Ramos (cell line): ENCODE measurements around the gene SNX25.

ENCODE experiments used
- in situ Hi-C: fragments of 300-500 bp; cut with MboI; formaldehyde crosslinking; loops from one replicate; pipeline ENCODE4 v1.14.3; 2022; ENCODE audit warnings: low sequenced_read_pairs; ENCODE audit not compliant: unreplicated experiment

SNX25 gene

GRCh38 chr4:185362570-185362969, 153.2 kb downstream of the SNX25 start:
- in situ Hi-C loops, result loop anchor here (25.0 kb wide), 1 partner anchor 675 kb away; no protein-coding TSS in a partner anchor

GRCh38 chr4:185363251-185363650, 153.9 kb downstream of the SNX25 start:
- in situ Hi-C loops, result loop anchor here (25.0 kb wide), 1 partner anchor 674 kb away; no protein-coding TSS in a partner anchor

GRCh38 chr4:185364886-185365285, 155.5 kb downstream of the SNX25 start:
- in situ Hi-C loops, result loop anchor here (25.0 kb wide), 1 partner anchor 672 kb away; no protein-coding TSS in a partner anchor

DNA sequence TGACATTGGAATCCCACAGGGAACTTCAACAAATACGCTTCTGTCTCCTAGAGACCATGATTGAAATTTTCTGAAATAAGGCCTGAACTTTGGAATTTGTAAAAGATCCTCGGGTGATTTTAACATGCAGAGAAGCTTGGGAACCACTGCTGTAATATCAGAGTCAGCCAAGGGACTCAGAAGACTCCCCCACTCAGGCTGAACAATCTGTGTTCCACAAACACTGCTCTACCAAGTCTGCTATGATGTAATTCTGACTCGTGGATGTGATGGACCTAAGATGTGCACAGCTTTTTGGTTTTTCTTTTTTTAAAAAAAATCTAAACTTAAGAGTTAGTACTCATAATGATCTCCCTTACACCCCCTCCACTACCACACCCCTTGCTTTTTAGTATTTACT, 160.3 kb downstream of the SNX25 start:
- in situ Hi-C loops, result loop anchor here (25.0 kb wide), 1 partner anchor 668 kb away; no protein-coding TSS in a partner anchor

DNA sequence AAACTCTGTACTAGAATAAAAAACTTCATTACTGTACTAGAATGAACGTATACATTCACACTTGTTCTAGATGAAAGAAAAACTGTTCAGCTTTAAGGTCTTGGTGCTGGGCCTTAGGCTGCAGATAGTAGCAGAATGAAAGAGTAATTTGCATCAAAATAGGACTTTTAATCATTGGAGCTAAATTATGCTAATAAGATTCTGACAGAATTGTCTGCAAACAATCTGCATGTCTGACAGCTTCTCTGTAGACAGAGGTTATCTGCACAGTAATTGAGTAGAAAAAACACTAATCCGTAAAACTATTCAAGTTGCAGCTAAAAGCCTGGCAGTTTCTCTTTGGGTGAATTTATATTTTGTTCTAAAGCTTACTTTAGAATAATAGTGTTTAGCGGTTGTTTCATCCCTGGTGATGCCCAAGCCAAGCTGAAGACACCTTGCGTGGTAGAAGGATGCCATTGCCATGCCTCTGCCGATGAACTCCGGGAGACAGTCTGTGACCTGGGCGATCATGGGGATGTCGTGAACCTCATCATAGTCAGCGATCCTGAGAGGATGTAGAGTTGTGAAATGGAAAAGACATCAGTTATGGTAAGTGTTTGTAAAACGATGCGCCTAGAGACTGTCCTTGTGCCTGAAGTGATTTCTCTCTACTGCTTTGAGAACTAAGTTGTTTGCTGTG, 161.0 kb downstream of the SNX25 start:
- in situ Hi-C loops, result loop anchor here (25.0 kb wide), 1 partner anchor 667 kb away; no protein-coding TSS in a partner anchor

- in situ Hi-C loops, result loop anchor here (25.0 kb wide), 1 partner anchor 666 kb away; no protein-coding TSS in a partner anchor
These were observed 162.3 kb downstream of the SNX25 start for GRCh38 chr4:185371702-185372101.

- in situ Hi-C loops, result loop anchor here (25.0 kb wide), 1 partner anchor 663 kb away; no protein-coding TSS in a partner anchor
These were observed 164.6 kb downstream of the SNX25 start for GRCh38 chr4:185374027-185374426.

- in situ Hi-C loops, result loop anchor here (25.0 kb wide), 1 partner anchor 663 kb away; no protein-coding TSS in a partner anchor
These were observed 165.2 kb downstream of the SNX25 start for GRCh38 chr4:185374573-185374972.

- in situ Hi-C loops, result no loop called here
These were observed 168.9 kb downstream of the SNX25 start for GRCh38 chr4:185378264-185378663.

DNA sequence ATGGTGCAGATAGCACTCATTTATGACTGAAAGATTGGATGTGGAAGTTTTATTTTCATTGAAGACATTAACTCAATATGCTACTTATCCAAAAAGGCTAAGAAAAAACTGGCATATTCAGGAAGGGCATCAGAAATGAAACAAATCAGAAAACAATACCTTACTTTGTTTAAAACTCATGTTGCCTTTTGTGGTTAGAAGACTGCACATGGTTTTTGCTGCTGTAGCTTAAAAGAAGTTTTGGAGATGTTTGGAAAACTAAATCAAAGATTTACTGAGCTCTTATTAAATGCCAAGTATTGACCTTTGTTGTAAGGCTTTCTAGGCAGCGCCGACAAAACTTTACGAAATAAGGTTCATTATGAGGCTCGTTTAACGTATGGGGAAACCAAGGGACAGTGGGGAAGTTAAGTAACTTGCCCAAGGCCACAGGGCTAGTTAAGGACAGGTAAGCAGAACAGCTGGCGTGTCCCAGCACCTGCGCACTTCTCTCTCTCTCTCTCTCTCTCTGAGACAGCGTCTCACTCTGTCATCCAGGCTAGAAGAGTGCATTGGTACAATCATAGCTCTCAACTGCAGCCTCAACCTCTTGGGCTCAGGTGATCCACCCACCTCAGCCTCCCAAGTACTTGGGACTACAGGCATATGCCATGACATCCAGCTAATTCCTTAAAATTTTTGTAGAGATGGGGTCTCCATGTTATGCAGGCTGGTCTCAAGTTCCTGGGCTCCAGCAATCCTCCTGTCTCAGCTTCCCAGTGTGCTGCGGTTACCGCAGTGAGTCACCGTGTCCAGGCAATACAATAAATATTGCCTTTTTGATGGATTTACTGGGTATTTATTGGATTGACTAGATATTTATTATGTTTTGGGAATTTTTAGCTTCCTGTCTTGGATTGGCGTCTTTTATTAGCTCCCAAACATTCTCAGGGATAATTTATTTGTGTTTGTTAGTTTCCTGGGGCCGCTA, 170.2 kb downstream of the SNX25 start:
- in situ Hi-C loops, result no loop called here

GRCh38 chr4:185380320-185380719, 170.9 kb downstream of the SNX25 start:
- in situ Hi-C loops, result no loop called here

- in situ Hi-C loops, result no loop called here
These were observed 172.1 kb downstream of the SNX25 start for GRCh38 chr4:185381288-185382196.

- in situ Hi-C loops, result no loop called here
These were observed 173.4 kb downstream of the SNX25 start for GRCh38 chr4:185382754-185383153.

GRCh38 chr4:185383451-185383850, 174.1 kb downstream of the SNX25 start:
- in situ Hi-C loops, result no loop called here

DNA sequence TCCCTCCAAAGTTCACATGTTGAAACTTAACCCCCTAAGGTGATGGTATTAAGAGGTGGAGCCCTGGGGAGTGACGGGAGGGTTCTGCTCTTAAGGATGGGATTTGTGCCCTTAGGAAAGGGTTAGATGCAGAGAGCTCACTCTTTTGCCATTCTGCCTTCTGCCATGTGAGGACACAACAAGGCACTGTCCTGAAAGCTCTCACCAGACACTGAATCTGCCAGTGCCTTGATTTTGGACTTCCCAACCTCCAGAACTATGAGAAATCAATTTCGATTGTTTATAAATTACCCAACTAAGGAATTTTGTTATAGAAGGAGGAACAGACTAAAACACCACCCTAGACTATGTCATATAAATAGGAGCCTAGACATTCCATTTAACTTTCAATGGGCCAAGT, 174.7 kb downstream of the SNX25 start:
- in situ Hi-C loops, result no loop called here

- in situ Hi-C loops, result no loop called here
These were observed 175.5 kb downstream of the SNX25 start for GRCh38 chr4:185384930-185385331.

DNA sequence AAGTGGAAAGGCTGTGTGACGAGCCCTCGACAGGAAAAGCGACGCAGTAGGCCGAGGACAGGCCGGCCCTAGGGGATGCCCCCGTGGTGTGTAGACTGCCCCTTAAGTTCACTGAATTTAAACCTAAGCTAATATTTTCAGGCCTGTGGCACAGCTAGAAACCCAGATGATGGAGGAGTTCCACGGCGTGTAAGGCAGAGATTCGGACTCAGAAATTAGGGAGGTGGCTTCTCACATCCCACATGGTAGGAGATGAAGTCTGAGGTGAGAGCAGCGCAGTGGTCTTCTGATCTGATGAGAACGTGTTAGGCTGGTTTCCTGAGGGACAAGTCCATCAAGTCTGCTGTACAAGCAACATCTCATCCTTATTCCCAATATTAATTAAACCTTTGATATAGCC, 178.6 kb downstream of the SNX25 start:
- in situ Hi-C loops, result no loop called here

- in situ Hi-C loops, result no loop called here
These were observed 181.5 kb downstream of the SNX25 start for GRCh38 chr4:185390941-185391340.

- in situ Hi-C loops, result no loop called here
These were observed 182.8 kb downstream of the SNX25 start for GRCh38 chr4:185392156-185392555.
